HG03521 (cell line): ENCODE measurements around the gene ATG2A.

Source experiments
- ATAC-seq: cut with Tn5 transposase; IDR thresholded peaks from one replicate; pipeline ENCODE4 v1.9.1; 2021; ENCODE audit warnings: mild to moderate bottlenecking, moderate library complexity; ENCODE audit not compliant: unreplicated experiment

ATG2A gene

GRCh38 chr11:64888729-64889511 lies 28.1 kb downstream of the ATG2A start:
- ATAC-seq: no peak

- ATAC-seq: no peak
These were observed 28.6 kb downstream of the ATG2A start for GRCh38 chr11:64888406-64888728.

- peak; percentile 52 for ATAC-seq
These were observed 29.1 kb downstream of the ATG2A start for GRCh38 chr11:64887757-64888405.

- ATAC-seq: no peak
These were observed 29.7 kb downstream of the ATG2A start for GRCh38 chr11:64887234-64887756.

DNA sequence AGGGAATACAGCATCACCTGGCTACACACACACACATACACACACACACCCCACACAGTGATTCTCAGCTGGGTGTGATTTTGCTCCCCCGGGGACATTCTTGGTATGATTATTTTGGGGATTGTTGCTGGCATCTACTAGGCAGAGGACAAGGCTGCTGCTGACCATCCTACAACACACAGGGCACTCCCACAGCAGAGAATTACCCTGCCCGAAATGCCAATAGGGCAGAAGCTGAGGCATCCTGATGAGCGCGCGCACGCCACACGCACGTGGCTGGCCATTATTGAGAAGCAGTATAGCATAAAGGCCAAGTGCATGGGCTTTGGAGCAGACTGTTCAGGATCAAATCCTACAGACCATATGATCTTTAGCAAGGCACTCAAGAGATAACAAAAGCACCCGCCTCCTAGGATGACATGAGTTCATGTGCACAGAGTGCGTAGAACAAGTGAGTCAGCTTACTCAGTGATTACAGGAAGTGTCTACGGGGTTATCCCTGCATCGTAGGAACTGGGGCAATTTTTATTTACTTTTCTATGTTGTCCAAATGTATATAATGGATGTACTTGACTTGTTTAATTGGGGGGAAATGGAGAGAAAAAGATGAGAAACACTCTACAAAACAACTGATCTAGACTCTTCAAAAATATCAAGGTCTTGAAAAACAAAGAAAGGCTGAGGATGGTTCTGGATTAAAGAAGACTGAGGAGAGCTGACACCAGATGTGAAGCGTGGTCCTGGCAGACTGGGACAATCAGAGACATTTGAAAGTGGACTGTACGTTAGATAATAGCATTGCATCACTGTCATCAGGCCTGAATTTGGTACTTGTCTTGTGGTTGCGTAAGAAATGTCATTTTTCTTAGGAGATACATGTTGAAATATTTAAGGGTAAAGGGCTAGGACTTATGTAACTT lies 31.4 kb downstream of the ATG2A start:
- ATAC-seq: no peak

- no peak for ATAC-seq
These were observed 33.0 kb downstream of the ATG2A start for GRCh38 chr11:64884019-64884418.

- ATAC-seq: no peak
These were observed 33.4 kb downstream of the ATG2A start for GRCh38 chr11:64883575-64883974.

GRCh38 chr11:64882243-64882642 lies 34.8 kb downstream of the ATG2A start:
- ATAC-seq: no peak

DNA sequence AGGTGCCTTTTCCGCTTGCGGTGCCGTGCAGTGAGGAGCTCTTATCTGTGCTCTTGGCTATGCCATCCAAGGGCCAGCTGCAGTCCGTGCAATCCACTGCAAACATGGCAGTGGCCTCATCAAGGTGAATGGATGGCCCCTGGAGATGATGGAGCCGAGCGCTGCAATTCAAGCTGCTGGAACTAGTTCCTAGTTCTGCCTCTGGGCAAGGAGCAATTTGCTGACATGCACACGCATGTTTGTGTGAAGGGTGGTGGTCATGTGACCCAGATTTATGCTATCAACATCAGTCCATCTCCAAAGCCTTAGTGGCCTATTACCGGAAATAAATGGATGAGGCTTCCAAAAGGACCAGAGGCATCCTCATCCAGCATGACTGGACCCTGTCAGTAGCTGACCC lies 35.5 kb downstream of the ATG2A start:
- ATAC-seq: no peak

DNA sequence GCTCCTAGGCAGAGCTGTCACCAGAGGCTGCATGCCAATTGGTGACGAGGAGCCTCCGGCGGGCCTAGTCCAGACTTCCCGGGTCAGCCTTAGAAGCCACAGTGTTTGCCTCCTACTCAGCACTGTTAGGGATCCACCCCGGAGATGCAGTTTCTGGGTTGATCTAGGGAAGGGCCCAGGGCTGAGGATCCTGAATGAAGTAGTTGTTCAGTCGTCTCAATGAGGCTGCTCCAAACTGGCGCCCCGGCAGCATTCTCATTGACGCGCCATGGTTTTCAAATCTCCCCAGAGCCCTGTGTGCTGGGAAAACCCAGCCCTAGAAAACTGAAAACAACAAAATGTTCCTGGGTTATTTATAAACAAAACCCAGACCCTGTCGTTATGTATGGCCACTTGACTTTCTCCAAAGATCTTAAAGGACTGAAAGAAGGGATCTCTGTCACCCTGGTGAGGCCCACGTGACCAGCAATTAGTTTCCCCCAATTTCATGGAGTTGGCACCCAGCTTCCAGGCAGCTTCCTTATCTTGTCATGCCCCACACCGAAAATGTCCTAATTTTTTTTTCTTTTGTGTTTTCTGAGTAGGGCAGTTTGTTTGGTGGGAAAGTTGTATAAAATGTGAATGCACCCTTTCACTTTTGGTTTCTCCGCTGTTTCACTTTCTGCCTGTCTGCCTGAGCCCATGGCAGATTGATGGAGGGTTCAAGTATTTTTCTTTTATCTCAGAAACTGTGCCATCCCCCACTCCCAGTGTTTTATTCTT lies 36.6 kb downstream of the ATG2A start:
- ATAC-seq: no peak

DNA sequence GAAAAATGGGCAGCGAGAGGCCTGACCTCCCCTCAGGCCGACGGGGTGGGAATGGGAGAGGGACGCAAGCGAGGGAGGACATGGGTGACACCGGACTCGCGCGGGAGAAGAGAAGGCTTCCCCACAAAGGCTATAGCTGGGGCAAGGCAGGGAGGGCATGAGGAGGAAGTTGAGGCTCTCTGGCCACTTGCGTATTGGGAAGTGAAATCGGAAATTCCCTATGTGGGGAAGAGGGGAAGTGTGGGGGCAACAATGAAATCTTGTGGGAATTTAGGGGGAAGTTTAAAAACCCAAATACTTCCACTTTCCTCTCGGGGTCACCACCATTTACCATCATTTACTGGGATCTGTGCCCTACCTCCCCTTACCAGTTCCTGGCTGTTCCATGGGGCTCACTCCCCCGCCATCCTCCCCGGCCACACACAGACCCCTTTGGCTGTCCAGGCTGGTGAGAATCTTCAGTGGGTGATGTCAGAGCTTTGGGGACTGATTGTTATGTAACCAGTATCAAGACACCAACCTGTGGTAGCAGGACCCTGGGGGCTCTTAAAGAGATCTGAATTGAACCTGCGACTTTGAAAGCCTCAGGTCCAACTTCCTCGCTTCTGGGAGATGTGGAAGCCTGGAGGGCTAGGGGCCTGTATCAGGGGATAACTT lies 37.6 kb downstream of the ATG2A start:
- ATAC-seq: no peak

GRCh38 chr11:64878494-64879243 lies 38.3 kb downstream of the ATG2A start, which contains the start of gene EHD1:
Gene EHD1, minus strand, starts transcription at chr11:64878621. Its CDS starts 157 bp downstream, at chr11:64878464.
- peak; percentile 83 for ATAC-seq

GRCh38 chr11:64878223-64878493 lies 38.9 kb downstream of the ATG2A start:
- ATAC-seq: no peak

DNA sequence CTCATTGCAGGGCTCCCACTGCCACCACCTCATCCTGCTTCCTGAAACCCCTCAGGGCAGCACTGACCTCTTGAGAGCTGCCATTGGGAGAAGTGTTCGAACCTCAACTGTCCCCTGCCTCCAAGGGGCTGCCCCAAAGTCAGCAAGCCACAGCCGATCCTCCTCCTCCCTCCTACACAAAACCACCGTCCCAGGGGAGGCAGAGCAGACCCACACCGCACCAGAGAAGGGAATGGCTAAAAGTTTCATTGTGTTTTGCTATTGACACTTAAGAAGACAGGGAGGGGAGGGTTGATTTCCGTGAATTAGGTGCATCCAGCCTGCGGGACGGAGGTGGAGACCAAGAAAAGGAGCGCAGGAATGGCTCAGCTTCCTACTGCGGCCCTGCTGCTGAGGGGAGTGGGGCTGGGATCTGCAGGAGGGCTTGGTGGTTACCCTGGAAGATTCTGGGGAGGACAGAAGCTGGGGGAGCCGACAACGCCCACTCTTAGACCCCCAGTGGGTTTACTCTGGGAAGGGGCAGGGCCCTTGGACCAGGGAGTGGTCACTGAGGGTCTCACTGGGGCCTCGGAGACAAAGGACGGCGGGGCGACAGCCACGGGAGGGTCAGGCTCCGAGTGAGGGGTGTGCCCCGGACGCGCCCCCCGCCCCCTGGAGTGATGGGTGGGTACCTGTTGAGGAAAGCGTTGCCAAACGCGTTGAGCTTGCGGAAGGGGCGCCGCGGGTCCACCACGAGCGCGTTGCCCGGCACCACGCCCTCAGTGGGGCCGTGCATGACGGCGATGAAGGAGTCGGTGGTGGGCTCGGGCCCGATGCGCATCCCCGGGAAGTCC lies 39.4 kb downstream of the ATG2A start:
- ATAC-seq: peak; percentile 3

DNA sequence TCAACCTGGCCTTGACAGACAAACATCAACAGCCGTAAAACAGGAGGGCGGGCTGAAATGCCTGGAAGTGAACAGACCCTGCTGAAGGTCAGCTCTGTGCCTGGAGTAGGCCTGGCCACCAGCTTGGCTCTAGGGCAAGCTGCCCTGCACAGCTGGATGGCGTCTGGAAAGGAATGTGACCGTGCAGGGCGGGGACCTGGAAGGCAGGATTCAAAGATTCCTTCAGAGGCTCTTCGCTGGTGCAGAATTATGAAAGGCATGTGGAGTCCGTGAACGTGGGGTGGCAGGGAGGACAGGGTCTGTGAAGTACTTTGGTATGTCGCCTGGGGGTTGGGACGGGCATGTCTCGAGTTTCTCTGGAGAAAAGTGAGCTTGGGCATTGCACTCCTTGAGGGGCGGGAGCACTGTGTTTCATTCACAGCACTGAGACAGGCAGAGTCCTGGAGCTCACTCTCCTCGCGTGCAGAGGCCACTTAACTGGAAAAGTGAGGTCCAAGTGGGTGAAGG lies 40.1 kb downstream of the ATG2A start:
- ATAC-seq: no peak

GRCh38 chr11:64876229-64876750 lies 40.7 kb downstream of the ATG2A start:
- ATAC-seq: no peak

GRCh38 chr11:64875369-64876228 lies 41.4 kb downstream of the ATG2A start:
- no peak for ATAC-seq
